Breast epithelium (tissue), 4 donors: ENCODE results near the gene ASXL3. TPM values are rescaled to one million over a fixed set of nuclear protein-coding genes. Genes with fewer than 3 reads are reported as not detected.

Source experiments
- DNase-seq, 2 donors: peaks; one replicate each; pipeline ENCODE4 v3.0.0-alpha.2; 2019; ENCODE audit warnings: low spot score in 2 of 2
- H3K27ac ChIP-seq, 2 donors: fragments of 200-600 bp; sonication (generic) in 1 of 2; one replicate each; pipeline ENCODE4 v1.5.1; 2016 to 2019; ENCODE audit warnings: mild to moderate bottlenecking in 1 of 2
- H3K27me3 ChIP-seq, 2 donors: fragments of 200-600 bp; sonication (generic) in 1 of 2; one replicate each; pipeline versions ENCODE4 v1.5.1 to v1.6.0; 2017 to 2019; ENCODE audit warnings: control low read depth in 1 of 2, mild to moderate bottlenecking in 1 of 2
- H3K36me3 ChIP-seq: fragments of 200-600 bp; one replicate; pipeline ENCODE4 v1.5.1; 2019
- H3K4me1 ChIP-seq, 2 donors: fragments of 200-600 bp; sonication (generic); one replicate each; pipeline ENCODE4 v1.5.1; 2016 to 2019; ENCODE audit warnings: control low read depth in 1 of 2
- H3K4me3 ChIP-seq, 3 donors: fragments of 200-600 bp; sonication (generic); 1 replicate in 2 of 3; 2 replicates in 1 of 3; pipeline ENCODE4 v1.5.1; 2016 to 2019; ENCODE audit warnings: mild to moderate bottlenecking in 3 of 3, moderate library complexity in 2 of 3
- H3K9me3 ChIP-seq, 2 donors: fragments of 200-600 bp; sonication (generic) in 1 of 2; one replicate each; pipeline ENCODE4 v1.5.1; 2016 to 2019; ENCODE audit warnings: control low read depth in 1 of 2
- POLR2A ChIP-seq: fragments of 450-650 bp; IDR thresholded peaks from one replicate; pipeline ENCODE4 v1.6.1; 2016; ENCODE audit warnings: antibody characterized with exemption, mild to moderate bottlenecking, moderate library complexity
- POLR2AphosphoS5 ChIP-seq, 3 donors: sonication (generic); formaldehyde crosslinking; IDR thresholded peaks; one replicate each; pipeline ENCODE4 v1.6.1; 2017; ENCODE audit warnings: antibody characterized with exemption in 3 of 3
- intact Hi-C: fragments of 100-400 bp; cut with DNase I; formaldehyde crosslinking; loops from one replicate; pipeline ENCODE4 v1.15.1; 2023; ENCODE audit warnings: low total_unique reads
- total RNA-seq, 3 donors: library from RNA; depleted of rRNA; stranded (reverse); fragments of >200 nt; gene quantifications; one replicate each; pipeline ENCODE4 v1.1.0, GENCODE V29; 2016
- TF ChIP-seq, protein P1 (sequence below), 3 donors: fragments of 450-650 bp; IDR thresholded peaks; one replicate each; pipeline ENCODE4 v1.5.1; 2016 to 2017; ENCODE audit warnings: antibody characterized with exemption in 3 of 3, mild to moderate bottlenecking in 3 of 3, moderate library complexity in 3 of 3

Gene ASXL3
- total RNA-seq, 3 donors from 2014 or later: 0.96 to 3.4 (median 0.98) TPM

DNA sequence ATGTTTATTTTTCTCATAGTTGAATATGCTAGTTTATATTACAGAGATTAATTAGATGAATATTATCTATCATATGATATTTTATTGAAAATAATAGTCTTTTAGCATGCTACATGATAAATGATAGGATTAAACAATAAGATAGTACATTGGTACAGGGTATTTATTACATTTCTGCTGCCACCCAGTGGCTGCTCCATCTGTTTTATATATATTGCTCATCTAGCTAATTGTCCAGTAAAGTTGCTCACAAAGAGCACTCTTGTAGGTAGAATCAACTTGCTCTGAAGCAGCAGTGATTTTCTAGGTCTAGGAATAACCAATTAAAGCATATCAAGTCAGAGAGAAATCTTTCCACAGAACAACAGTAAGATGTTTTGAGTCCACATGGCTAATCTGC lies 183.3 kb downstream of the ASXL3 start:
- TF ChIP-seq, protein P1, sequence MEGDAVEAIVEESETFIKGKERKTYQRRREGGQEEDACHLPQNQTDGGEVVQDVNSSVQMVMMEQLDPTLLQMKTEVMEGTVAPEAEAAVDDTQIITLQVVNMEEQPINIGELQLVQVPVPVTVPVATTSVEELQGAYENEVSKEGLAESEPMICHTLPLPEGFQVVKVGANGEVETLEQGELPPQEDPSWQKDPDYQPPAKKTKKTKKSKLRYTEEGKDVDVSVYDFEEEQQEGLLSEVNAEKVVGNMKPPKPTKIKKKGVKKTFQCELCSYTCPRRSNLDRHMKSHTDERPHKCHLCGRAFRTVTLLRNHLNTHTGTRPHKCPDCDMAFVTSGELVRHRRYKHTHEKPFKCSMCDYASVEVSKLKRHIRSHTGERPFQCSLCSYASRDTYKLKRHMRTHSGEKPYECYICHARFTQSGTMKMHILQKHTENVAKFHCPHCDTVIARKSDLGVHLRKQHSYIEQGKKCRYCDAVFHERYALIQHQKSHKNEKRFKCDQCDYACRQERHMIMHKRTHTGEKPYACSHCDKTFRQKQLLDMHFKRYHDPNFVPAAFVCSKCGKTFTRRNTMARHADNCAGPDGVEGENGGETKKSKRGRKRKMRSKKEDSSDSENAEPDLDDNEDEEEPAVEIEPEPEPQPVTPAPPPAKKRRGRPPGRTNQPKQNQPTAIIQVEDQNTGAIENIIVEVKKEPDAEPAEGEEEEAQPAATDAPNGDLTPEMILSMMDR (IDR thresholded peaks at IDR 0.05): no peak
- no peak for TF ChIP-seq POLR2A
- TF ChIP-seq POLR2AphosphoS5 (IDR thresholded peaks at IDR 0.05): no peak
- Histone ChIP-seq H3K4me1 (no peaks in the 10 kb centered on the region), H3K27ac (no peak overlapping the region), H3K27me3 (no peaks in the 10 kb centered on the region), H3K4me3 (no peak overlapping the region), H3K36me3 (no peaks in the 10 kb centered on the region), H3K9me3 (no peaks in the 10 kb centered on the region)
- no peak for DNase-seq
- intact Hi-C loops: no loop called here

DNA sequence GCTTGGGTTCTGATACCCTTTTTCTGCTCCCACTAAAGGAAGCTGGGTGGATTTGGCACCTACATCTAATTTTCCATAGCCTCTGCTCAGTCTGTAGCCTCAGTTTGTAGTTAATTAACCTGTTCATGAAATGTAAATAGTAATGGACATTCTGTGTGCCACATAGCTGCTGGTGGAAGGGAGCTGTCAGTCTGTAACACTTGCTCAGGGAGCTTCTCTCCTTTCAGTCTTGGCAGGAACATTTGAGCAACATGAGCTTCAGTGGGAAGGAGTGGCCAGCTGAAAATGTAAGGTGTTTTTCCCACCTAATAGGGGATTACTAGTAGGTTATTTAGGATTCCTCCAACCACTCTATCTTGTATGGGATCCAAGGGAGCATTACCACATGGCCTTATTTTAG lies 203.4 kb downstream of the ASXL3 start:
- Histone ChIP-seq H3K27ac (no peak overlapping the region), H3K4me3 (no peak overlapping the region), H3K27me3 (no peaks in the 10 kb centered on the region), H3K36me3 (no peaks in the 10 kb centered on the region), H3K9me3 (no peaks in the 10 kb centered on the region), H3K4me1 (no peaks in the 10 kb centered on the region)
- no peak for TF ChIP-seq POLR2A
- no peak for TF ChIP-seq POLR2AphosphoS5 (IDR thresholded peaks at IDR 0.05)
- TF ChIP-seq, protein P1 (IDR thresholded peaks at IDR 0.05): no peak
- no peak for DNase-seq
- intact Hi-C loops: no loop called here

Other genes with a start within 250 kb of the ASXL3 start
- gene CCDC178, start 137.5 kb upstream of the ASXL3 start, total RNA-seq: 1 to 10 TPM; 1.6 to 4.6 (median 3.5) TPM